HG03565 (cell line): Measurements from ENCODE around the gene FOXN3.
"Not testable (repeated sequence)": the region's sequence is repeated elsewhere in the genome, so short reads cannot be mapped to it uniquely, and the experiment has no call there.

Experiments used
- ATAC-seq: cut with Tn5 transposase; IDR thresholded peaks from one replicate; pipeline ENCODE4 v1.9.1; 2021; ENCODE audit warnings: mild to moderate bottlenecking, moderate library complexity; ENCODE audit not compliant: unreplicated experiment

FOXN3 gene

DNA sequence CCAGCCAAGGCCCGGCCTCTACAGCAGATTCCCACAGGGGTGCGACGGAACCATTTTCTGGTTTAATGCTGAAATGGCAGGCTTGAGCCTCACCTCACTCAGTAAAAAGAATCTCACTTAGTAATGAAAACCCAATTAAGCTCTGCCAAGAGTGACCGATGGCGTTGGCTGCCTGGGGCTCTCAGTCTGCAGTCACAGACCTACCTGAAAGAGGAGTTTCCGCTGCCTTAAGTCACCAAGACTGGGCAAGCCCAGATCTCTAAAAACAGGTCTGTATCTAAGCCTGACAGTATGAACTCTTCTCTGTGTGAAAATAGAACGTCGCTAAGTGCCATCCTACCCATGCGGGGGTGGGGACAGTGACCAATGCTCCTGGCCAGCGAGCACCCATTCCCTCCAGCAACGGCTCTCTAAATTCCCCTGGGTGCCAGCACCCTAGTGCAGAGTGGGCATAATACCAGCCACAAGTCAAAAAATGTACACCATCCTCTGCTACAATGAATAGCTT, 107.3 kb downstream of the FOXN3 start:
- ATAC-seq: no peak

DNA sequence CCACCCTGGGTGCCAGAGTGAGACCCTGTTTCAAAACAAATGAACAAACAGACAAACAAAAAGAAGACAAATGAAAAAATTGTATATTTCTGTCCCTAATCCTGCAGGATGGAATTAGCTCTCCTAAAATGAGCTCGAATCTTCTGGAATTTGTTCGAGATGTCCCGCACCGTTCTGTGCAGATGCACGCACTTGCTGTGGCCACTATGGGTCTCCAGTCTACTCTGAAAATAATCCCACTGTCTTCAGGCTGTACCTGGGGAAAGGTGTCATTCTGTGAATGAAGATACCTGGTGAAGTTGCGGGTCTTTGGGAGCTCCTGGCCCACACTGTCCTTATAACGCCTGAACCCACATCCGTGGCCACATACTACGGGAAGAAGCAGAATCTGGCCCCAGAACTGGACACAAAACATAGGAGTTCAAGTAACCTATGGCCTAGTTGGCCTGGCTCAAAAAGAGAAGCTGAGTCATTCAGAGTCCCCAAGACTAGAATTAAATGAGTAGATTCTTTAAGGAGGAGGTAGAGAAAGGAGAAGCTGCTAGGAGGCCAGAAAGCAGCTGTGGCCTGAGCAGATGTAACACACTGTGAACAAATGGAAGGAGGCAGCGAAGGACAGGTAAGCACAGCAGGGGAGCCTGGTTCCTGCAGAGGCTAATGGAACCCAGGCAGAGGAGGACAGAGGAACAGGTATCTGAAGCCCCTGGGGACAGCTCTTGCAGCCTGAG, 108.6 kb downstream of the FOXN3 start:
- peak; percentile 37 for ATAC-seq

DNA sequence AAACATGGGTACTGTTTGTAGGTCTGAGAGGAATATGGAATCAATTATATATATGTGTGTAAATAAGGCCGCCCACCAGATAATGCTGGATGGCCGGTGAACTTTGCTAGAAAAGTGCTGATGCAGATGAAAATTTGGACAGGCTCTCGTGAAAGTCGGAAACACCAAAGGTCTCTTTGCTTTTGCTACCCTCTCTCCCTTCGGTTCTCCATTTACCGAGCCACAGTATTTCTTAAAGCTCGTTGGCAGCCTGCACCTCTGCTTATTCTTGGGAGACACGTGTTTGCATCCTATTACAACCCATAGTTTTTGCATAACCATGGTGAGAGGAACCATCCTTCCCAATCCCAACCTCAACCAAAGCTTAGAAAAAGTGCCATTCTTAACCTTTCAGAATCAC, 109.6 kb downstream of the FOXN3 start:
- no peak for ATAC-seq

DNA sequence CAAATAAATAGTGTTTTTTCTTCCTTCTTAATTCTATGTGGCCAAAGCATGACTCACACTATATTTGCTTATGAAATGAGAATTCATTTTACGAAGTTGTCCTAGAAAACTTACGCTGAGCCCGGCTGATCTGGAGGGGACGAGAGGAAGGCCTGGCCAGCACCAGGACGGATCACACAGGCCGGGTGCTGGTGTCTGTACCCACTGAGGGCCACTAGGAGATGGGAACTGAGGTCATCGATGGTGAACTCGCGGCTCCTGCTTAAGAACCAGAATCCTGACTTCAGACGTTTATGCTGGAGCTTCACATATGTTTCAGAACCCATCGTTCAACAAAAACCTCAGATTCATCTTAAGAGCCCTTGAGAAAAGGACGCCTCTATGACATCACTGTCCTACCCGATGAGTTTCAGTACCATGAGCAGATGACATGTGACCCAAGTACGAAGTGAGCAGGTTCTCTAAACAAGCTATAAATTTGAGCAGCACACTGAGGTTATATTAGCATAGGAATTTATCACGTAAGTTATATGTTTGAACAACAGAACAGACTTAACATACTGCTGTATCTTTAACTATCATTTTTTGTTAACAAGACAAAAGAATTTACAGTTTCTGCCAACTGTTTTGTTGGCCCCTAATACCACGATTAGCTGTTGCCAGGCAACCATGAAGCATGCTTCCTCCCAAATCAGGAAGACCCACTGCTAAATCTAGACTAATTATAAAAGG, 111.9 kb downstream of the FOXN3 start:
- no peak for ATAC-seq

DNA sequence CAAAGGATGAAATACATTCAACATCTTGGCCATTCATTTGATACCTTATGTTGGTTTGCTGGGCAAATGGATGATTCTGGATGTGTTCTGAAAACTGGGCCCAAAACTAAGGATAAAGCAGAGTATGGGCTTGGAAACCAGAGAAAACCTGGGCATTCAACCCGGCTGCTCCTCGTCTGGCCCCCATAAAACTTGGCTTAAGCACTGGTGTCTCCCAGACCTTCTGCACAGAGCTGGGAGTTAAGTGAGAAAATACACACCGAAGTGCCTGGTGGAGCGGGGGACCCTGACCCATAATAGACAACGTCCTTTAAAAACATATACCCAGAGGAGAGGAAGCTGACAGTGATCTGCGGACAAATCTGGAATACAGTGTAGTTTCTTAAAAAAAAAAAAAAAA, 112.5 kb downstream of the FOXN3 start:
- no peak for ATAC-seq

DNA sequence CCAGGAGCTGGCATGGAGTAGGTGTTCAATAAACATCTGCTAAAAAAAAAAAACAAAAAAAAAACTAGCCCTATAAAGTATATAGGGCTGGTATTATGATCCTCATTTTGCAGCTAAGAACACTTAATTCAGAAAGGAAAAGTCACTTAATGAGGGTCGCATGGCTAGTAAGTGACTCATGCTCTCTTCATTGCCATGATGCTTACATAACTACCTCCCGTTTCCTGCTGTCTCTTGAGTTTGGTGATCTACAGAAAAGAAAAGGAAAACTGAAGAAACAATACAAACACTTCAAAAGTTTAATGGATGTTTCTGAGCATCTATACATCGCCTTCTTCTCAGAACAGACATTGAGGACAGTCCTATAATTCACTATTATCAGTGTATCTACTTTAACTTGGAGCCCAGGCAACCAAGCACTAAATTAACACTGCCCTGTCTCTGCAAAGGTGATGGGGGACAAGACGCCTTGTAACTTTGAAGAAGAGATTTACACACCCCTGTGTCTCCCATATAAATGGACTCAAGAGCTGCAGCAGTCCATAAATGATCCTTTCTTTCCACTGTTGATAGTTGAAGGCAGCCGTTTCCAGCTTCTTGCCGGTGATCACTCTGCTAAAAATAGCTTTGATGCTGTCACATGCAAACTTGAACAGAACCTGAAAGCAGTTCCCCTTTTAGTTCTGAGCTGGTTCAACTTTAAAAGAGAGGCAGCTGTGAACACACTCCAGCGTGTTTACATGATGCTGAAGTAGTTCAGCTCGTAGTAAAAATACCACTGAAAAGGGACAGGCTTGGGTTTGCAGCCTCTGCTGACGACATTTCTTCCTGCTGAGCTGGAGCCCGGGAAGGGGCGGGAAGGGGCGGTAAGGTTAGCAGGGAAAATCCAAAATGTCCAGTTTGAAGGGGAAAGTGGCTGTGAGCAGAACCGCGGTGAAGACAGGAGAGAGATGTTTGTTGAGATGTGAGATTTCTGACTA, 113.3 kb downstream of the FOXN3 start:
- peak; percentile 44 for ATAC-seq

DNA sequence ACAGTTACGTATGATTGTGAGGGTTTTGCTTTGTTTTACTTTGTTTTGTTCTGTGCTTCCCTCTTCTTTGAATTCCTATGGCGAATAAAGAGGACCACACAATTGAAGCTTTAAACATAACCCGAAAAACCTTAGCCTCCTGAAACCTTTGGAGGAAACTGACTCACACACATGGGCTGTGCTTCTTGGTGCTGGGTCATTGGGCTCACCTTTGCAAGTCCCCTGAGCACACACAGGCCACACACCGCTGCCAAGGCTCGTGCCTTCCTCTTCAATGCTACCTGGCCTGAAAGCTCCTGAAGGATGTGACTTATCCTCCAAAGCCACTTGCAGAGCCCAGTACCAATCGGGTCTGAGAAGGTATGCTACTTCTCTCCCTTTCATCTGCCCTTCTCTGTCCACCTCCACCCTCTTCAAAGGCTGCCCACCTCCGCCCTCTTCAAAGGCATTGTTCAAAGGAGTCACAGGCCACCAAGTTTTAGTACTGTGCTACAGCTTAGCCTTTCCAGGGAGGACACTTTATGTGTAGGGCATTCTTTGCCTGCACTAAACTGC, 114.6 kb downstream of the FOXN3 start:
- ATAC-seq: no peak

DNA sequence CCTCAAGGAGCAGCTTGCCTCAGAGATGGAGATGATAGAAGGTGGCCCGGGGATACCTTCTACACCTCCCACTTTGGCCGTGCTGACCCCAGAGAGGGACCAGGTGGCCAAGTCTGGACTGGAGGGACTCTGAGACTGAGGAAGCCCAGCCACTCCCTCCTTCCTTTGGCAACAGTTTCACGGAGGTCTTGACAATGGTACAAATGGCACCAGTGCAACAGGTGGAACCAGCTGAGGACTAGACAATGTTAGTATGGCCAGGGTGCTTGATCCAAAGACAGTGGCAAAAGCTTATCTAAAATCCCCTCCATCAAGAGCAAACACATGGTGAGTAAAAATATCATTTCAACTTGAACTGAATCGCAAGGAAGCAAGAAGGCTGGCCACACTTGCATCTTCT, 117.4 kb downstream of the FOXN3 start:
- no peak for ATAC-seq

DNA sequence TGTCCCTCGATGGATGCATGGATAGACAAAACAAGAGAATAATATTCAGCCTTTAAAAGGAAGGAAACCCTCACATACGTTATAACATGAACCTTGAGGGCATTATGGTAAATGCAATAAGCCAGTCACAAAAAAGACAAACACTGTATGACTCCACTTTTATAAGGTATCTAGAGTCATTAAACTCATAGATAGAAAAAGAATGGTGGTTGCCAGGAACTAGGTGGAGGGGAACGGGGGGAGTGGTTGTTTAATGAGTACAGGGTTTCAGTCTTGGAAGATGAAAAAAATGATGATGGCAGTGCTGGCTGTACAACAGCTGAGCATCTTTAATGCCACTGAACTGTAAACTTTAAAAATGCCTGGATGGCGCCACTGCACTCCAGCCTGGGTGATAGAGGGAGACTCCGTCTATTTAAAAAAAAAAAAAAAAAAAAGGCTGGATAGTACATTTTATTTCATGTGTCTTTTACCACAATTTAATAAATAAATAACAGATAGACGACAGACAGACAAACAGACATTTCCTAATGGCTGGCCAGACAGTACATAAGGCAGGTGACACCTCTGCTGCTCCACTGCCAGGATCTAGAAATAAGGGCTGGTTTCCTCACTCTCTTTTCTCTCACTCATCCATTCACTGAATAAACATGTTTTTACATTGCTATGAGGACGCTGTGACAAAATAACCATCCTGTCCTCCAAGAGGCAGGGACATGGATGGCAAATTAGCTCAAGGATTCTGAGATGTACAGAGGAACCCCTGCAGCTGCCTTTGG, 118.8 kb downstream of the FOXN3 start:
- no peak for ATAC-seq

DNA sequence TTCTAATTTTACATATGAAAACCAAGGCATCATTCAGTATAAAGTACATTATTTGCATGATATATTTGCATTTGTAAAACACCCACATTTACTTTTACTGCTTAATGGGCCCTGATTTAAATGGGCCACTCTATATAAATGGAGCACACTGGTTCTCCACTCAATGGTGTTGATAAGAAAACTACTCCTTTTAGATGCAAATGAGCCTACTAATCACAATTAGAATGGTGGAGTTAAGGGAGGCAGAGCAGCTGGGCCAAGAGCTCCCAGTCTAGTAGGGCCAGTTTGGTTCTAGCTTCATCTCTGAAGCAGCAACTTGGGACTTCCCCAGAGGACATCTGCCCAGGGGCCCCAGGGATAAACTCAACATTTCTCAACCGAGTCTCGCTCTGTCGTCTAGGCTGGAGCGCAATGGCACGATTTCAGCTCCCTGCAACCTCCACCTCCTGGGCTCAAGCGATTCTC, 120.7 kb downstream of the FOXN3 start:
- ATAC-seq: no peak

DNA sequence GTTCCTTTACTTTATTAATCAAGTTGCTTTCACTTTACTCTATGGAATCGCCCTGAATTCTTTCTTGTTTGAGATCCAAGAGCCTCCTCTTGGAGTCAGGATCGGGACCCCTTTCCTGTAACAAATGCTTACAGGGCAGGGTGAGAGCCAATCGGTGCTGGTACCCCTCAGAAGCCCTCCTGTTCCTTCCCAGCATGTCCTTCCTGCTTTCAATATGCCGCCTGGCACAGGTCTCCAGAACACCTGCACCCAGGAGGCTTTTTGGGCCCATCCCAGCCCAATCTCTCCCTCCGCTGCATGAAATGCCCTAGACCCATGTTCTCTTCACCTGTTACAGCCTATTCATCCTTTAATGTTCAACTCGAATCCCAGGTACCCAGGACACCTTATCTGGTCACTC, 122.2 kb downstream of the FOXN3 start:
- ATAC-seq: no peak

DNA sequence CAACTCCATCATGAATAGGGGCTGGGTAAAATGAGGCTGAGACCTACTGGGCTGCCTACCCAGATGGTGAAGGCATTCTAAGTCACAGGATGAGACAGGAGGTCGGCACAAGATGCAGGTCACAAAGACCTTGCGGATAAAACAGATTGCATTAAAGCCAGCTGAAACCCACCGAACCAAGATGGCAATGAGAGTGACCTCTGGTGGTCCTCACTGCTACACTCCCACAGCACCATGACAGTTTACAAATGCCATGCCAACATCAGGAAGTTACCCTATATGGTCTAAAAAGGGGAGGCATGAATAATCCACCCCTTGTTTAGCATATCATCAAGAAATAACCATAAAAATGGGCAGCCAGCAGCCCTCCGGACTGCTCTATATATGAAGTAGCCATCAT, 122.6 kb downstream of the FOXN3 start:
- not testable (repeated sequence) for ATAC-seq

DNA sequence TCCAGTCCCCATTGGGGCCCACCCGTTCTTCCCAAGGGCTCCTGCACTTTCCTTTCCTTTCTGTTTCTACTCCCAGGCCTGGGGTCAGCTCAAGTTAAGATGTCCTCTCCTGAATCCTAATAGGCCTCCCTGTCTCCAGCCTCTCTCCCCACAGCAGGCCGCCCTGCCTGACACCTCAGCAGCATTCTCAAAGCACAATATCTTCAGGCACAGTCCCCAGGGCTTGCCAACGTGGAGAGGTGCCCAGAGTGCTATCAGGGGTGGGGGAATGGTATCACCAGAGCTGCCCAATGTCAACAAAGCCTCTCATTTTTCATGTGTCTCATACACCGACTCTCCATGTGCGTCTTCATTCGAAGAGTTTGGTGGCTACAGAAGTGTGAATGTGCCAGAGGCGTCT, 123.0 kb downstream of the FOXN3 start:
- no peak for ATAC-seq

DNA sequence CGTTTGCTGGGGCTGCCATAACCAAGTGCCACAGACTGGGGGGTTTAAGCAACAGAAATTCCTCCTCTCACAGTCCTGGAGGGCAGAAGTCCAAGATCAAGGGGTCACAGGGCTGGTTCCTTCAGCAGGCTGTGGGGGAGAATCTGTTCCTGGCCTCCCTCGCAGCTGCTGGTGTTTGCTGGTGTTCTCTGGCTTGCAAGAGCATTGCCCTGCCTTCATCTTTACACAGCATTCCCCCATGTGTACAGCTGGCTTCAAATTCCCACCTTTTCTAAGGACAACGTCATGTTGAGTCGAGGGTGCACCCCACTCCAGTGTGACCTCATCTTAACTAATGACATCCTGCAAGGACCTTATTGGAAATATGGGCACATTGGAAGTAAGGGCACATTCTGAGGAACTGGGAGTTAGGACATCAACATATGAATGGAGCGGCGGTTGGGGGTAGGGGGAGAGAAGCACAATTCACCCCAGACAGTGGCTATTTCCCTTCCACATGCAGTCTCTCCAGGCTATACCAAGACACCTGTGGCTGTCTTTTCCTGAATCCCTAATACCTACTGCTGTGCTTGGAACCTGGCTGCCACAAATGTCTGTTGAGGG, 123.6 kb downstream of the FOXN3 start:
- no peak for ATAC-seq

DNA sequence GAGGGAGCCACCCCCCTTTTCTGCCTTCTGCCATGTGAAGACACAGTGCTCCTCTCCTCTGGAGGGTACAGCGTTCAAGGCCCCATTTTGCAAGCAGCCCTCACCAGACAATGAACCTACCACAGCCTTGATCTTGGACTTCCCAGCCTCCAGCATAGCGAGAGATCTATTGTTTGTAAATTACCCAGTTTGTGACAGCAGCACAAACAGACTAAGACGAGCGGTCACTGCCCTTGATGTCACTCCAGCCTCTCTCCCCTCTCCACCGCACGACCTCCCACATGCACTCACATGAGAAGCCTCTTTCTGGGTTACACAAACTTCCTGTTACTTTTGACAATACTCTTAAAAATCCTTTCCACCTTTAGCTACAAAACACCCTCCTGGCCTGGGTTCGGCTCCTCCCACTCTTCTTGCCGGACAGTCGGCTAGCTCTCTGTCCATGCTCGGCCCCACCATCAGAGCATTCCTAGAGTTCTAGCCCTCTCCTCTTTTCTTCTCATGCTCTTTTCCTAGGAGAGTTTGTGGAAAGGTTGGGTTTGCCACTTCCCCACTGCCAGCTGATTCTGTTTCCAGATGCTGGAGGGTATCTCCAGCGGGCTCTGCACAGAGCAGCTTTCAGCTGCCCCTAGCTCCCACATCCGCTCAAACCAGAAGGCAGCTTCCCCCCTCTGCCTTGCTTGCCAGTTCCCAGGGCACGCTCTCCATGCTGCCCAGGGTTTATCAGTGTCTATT, 124.3 kb downstream of the FOXN3 start:
- ATAC-seq: no peak

DNA sequence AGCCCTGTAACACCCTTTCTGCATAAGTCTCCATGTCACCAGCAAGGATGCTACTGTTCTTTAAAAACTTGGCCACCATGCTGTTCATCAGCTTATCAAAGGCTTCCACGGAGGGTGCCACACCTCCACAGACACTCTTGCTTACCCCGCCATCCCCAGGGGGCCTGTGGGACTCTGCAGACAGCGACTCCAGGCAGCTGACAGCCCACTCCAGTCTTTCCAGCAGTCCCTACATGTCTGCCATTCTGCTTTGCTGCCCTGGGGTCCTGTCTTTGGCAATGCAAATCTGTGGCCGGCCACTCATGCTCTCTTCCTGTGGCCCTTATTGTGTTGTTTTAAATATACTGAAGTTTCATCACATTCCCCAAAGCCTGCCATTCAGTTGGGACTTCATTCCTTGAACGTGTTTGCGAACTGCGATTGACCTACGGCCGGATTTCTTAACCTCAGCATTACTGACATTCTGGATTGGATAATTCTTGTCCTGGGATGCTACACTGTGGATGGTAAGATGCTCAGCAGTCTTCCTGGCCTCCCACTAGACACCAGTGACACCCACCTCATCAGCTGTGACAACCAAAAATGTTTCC, 125.6 kb downstream of the FOXN3 start:
- no peak for ATAC-seq

DNA sequence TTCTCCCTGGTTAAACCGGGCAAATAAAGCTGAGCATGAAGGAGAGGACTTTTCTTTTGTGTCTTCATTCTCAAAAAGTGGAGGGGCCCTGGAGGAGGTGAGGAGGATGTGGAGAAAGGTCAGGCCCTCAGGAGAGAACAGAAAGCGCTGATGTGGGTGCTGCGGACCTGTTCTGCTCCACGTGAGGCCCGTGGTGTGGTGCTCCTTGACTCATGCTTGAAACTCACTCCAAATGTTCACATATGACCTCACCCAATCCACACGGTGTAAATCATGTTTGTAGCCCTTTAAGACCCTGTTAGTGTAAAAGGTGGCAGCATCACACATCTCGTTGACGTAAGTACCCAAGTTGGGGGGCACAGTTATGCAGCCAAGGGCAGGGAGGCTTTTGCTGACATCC, 126.2 kb downstream of the FOXN3 start:
- no peak for ATAC-seq

DNA sequence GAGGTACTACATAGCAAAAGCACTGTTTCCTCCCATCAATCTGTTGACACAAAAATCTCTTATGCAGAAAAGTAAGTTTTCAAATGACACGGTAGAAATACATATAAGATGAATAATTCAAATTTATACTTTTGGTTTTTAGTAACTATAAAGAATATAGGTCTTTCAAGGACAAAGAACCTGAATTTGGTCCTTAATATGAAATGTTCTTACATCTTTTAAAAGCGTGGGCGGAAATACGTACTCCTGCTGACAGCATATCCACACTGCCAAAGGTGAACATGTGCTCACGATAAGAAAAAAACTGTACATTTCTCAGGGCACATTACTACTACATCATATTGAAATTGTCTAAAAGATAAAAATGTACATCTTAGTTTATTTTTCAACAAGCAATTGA, 127.6 kb downstream of the FOXN3 start:
- ATAC-seq: no peak

DNA sequence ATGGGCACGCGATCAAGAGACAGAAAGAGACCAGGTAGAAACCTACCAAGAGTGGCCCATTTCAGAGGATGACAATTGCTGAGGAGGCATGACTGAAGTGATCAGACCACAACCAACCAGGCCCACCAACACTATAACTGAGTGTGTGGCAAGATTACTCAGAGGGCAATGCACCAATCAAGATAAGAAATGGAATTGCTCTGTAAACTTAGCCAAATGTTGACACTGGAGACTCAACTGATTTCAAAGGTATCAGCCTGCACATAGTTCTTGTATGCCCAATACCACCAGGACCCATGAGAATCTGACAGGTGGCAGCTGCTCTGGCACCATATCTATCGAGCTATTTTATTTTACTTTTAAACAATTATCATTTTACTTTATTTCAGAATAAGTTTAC, 128.9 kb downstream of the FOXN3 start:
- ATAC-seq: no peak
